ENCODE measurements around the gene AP1S1. TPM values are rescaled to one million over a fixed set of nuclear protein-coding genes. Genes with fewer than 3 reads are reported as not detected.

The AP1S1 gene
- total RNA-seq, 1 donor from 2014 or later: 10.7 TPM

GRCh38 chr7:101156866-101157589, 2.8 kb downstream of the AP1S1 start:
- intact Hi-C loops (cut with micrococcal nuclease): no loop called here
- Histone ChIP-seq H3K27me3 (ENCODE audit: low read depth) (peaks cover 28% of the 10 kb centered on the region), H3K36me3 (peaks cover 35% of the 10 kb centered on the region), H3K27ac (replicated peaks) (no peak overlapping the region), H3K4me3 (no peak overlapping the region), H3K9me3 (replicated peaks) (no peaks in the 10 kb centered on the region), H3K4me1 (peaks cover 18% of the 10 kb centered on the region)
- DNase-seq: no peak
- TF ChIP-seq CTCF (IDR thresholded peaks at IDR 0.05; ENCODE audit: borderline replicate concordance): no peak

GRCh38 chr7:101159696-101160674, 5.7 kb downstream of the AP1S1 start:
- no peak for TF ChIP-seq CTCF (IDR thresholded peaks at IDR 0.05; ENCODE audit: borderline replicate concordance)
- H3K27ac ChIP-seq (replicated peaks): no peak overlapping the region
- H3K9me3 ChIP-seq (replicated peaks): no peaks in the 10 kb centered on the region
- intact Hi-C loops (cut with micrococcal nuclease): no loop called here
- peaks cover 35% of the 10 kb centered on the region for H3K36me3 ChIP-seq
- peaks cover 36% of the 10 kb centered on the region for H3K4me1 ChIP-seq
- DNase-seq: no peak
- H3K4me3 ChIP-seq: no peak overlapping the region
- peaks cover 58% of the 10 kb centered on the region for H3K27me3 ChIP-seq (ENCODE audit: low read depth)

- Histone ChIP-seq H3K4me3 (no peak overlapping the region), H3K27ac (replicated peaks) (no peak overlapping the region), H3K36me3 (peaks cover 35% of the 10 kb centered on the region), H3K27me3 (ENCODE audit: low read depth) (peaks cover 67% of the 10 kb centered on the region), H3K4me1 (peaks cover 38% of the 10 kb centered on the region), H3K9me3 (replicated peaks) (no peaks in the 10 kb centered on the region)
- no peak for DNase-seq
- intact Hi-C loops (cut with micrococcal nuclease): no loop called here
- no peak for TF ChIP-seq CTCF (IDR thresholded peaks at IDR 0.05; ENCODE audit: borderline replicate concordance)
These were observed 6.6 kb downstream of the AP1S1 start for GRCh38 chr7:101160910-101161309.

GRCh38 chr7:101161692-101162471, 7.6 kb downstream of the AP1S1 start:
- Histone ChIP-seq H3K4me3 (peak overlapping the region; percentile 55), H3K27me3 (ENCODE audit: low read depth) (peaks cover 77% of the 10 kb centered on the region), H3K36me3 (peaks cover 35% of the 10 kb centered on the region)

More at GRCh38 chr7:101161692-101162471, 7.6 kb downstream of the AP1S1 start:
- no peaks in the 10 kb centered on the region for H3K9me3 ChIP-seq (replicated peaks)
- no peak overlapping the region for H3K27ac ChIP-seq (replicated peaks)
- H3K4me1 ChIP-seq: peaks cover 41% of the 10 kb centered on the region
- DNase-seq: no peak
- intact Hi-C loops (cut with micrococcal nuclease): no loop called here
- TF ChIP-seq CTCF (IDR thresholded peaks at IDR 0.05; ENCODE audit: borderline replicate concordance): no peak
